Stimulated activated CD4-positive, alpha-beta T cell treated with anti-CD3 and anti-CD28 coated beads, Interleukin-2, amount 100 ng/mL, for 24 hours (primary cell): ENCODE measurements around the gene CYP24A1.
"Not testable (repeated sequence)": the region's sequence is repeated elsewhere in the genome, so short reads cannot be mapped to it uniquely, and the experiment has no call there.

Source experiments
- DNase-seq, 2 donors: peaks; one replicate each; pipeline ENCODE4 v3.0.0-alpha.2; 2020

CYP24A1 gene

DNA sequence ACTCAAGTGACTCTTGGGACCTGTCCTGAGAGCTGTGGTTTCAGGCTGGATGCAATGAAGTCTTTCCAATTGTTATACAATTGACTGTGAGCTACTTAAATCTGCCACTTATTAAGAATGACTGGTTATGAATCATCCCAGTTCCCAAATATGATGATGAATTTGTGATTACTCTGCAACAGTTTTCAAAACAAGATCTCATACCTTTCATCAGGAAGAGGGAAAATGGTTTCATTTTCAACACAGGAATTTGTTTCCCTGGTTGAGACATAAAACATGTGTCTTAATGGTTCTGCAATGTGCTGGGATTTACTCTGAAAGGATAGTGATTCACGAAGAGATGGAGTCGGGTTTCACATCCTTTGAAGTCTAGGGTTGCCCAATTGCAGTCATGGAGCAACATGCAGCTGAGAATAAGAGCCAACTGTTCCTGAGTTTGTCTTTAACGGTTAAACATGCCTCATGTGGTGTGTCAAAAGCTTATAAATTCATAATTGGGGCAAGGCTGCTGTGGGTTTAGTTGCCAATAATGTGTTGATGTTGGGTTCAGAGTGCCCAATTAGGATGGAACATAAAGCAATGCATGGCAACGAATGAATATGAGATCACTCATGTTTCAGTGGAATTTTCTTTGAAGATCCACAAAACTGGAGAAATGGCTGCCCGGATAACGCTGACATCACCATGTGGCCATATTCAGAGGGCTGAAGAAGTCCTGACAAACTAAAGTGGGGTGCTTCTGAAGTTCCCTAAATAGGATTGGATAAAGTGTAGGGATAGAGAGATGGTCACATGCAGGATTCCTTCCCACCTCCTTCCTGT, 41.0 kb downstream of the CYP24A1 start:
- no peak for DNase-seq

DNA sequence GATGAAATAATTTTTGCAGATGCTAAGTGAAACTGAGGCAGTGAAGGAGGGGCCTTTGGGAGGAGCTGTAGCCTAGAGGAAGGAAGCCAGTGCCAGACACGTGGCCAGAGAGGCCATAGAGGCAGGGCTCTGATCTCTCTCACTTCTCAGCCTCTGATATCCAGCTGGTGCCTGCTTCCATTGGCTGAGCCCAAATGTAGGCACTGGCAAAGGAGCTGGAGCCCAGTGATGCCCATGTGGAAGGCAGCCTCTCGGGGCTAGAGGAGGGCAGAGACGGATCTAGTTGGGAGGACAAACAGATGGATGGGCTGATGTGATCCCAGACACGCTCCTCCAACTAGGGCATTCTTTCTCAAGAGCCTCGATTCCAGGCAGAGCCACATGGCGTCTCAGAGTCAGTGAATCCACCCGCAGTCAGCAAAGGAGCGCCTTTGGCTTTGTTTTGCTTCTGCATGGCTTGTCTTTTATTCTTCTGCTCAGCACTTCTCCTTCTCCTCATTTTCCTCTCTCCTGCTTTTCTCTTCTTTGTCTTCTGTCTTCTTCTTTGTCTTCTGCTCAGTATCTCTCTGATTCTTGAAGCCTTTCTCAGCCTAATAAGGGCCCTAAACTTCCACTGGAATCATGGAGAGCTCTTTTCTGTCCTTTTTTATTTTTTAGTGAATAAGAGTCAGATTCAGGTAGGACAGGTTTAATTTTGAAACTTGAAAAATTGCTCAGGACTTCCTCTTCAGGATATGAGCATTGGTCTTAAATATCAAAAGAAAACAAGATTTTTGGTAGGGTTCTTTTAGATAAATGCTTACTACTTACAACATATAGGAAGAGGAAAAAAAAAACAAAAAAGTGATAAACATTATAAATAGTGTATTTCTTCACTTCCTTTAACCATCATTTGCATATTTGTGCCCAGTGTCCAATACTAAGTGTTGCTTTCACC, 41.8 kb downstream of the CYP24A1 start:
- no peak for DNase-seq

DNA sequence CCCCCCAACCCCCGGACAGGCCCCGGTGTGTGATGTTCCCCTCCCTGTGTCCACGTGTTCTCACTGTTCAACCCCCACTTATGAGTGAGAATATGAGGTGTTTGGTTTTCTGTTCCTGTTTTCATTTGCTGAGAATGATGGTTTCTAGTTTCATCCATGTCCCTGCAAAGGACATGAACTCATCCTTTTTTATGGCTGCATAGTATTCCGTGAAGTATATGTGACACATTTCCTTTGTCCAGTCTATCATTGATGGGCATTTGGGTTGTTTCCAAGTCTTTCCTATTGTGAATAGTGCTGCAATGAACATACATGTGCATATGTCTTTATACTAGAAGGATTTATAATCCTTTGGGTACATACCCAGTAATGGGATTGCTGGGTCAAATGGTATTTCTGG, 42.7 kb downstream of the CYP24A1 start:
- not testable (repeated sequence) for DNase-seq

GRCh38 chr20:54129350-54129749, 44.4 kb downstream of the CYP24A1 start:
- no peak for DNase-seq

- DNase-seq, result no peak
Measured at GRCh38 chr20:54127855-54128574, 45.8 kb downstream of the CYP24A1 start.

DNA sequence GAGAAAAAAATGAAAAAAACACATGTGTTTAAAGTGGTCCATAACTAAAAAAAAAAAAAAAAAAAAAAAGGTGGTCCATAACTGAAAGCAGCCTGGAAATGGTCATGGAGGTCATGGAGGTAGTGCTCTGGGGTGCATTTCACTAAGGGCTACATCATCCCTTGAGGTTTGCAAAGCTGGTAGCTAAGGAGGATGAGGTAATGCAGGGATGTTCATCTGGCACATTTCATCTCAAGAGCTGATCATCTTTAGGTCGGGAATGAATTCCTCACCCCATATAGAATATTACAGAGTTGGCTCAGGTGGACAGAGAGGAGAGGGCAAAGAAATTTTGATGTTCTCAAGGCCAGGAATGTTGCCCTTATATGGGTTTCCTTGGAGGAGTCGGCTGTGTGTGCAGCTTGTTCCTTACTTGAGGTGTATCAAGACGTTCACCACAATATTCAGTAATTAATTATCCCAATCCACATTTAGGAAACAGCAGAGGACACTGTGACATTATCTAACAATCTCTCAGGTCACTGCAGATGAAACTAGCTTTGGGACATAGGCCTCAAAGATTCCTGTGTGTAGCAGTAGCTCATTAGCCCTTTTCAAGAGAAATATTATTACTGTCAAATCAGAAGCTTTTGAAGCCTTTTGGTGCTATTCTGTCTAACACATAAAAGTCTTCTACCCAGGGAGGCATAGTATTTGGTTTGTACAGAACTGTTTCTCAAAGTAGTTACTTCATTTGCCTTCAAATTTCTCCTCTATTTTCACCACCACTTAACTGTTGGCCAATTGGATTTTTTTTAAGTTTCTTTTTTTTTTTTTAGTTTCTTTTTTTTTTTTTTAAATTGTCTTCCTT, 46.8 kb downstream of the CYP24A1 start:
- DNase-seq, result no peak

- DNase-seq, result not testable (repeated sequence)
Measured at GRCh38 chr20:54126328-54126727, 47.5 kb downstream of the CYP24A1 start.

DNA sequence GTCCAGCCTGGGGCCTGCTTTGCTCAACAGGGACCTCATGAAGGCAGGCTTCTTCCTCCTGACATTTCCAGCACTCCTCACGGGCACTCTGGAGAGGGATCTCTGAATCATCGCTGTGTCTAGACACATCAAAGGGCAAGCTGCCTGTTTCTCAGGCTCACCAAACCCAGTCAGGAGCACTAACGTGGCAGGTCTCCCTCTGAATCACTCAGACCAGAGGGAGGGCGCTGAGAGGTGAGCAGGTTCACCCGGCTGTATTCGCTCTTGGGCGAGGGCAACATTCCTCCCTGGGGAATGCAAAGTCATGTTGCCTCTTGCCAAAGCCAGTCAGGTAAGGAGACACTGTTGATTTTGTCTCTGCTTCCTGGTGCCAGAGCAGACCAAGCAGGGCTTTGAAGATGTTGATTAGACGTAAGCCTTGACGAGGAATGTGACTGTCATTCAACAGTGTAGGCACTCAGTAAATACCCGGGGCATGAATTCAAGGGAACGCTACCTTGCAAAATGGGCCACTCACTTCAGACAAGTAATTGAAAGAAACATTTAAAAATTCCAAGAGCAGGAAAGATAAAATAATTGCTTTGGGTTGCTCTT, 50.1 kb downstream of the CYP24A1 start:
- no peak for DNase-seq

GRCh38 chr20:54122681-54123586, 50.9 kb downstream of the CYP24A1 start:
- no peak for DNase-seq

GRCh38 chr20:54122189-54122588, 51.6 kb downstream of the CYP24A1 start:
- DNase-seq, result no peak

- DNase-seq, result no peak
Measured at GRCh38 chr20:54119744-54120143, 54.0 kb downstream of the CYP24A1 start.

GRCh38 chr20:54118220-54119001, 55.4 kb downstream of the CYP24A1 start:
- DNase-seq, result no peak

GRCh38 chr20:54116550-54117235, 57.1 kb downstream of the CYP24A1 start:
- no peak for DNase-seq

GRCh38 chr20:54115172-54115854, 58.5 kb downstream of the CYP24A1 start:
- no peak for DNase-seq

GRCh38 chr20:54114109-54114508, 59.7 kb downstream of the CYP24A1 start:
- no peak for DNase-seq

- DNase-seq, result no peak
Measured at GRCh38 chr20:54113566-54113965, 60.2 kb downstream of the CYP24A1 start.

DNA sequence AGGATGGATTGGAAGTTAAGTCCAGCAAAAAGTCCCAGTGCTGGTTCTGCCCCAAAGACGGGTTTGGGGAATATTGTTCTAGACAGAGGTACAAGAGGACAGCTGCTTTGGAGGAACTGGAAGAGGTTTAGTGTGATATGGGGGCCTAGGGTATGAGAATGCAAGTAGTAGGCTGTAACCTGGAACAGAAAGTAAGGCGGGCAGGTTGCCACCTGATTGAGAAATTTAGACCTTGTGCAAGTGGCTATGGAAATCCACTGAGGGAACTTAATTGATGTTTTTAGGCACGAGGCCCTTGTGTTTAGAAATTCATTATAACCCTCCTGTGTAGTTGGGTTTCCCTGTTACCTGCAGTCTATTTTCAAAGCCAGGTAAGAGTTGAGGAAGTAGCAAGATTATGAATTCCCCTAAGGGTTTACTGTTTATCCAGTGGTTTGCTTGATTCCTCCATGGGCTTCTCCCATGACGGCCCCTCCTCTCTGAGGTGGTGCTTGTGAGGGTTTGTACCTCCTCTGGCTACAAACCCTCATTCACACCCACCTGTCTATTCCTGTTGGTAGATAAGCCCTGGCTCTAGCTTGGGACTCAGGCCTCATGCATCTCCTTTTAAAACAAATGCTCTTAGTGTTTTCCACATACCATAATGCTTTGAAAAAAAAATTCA, 61.4 kb downstream of the CYP24A1 start:
- no peak for DNase-seq

GRCh38 chr20:54111460-54111859, 62.3 kb downstream of the CYP24A1 start:
- no peak for DNase-seq
